ENCODE measurements around the gene PCDH12. TPM values are rescaled to one million over a fixed set of nuclear protein-coding genes. Genes with fewer than 3 reads are reported as not detected.
A peak's percentile ranks its signal among the peaks of the same experiment; 100 is the strongest.

Gene PCDH12
- polyA plus RNA-seq, 3 donors, result 0.20 to 1.2 (median 0.90) TPM

DNA sequence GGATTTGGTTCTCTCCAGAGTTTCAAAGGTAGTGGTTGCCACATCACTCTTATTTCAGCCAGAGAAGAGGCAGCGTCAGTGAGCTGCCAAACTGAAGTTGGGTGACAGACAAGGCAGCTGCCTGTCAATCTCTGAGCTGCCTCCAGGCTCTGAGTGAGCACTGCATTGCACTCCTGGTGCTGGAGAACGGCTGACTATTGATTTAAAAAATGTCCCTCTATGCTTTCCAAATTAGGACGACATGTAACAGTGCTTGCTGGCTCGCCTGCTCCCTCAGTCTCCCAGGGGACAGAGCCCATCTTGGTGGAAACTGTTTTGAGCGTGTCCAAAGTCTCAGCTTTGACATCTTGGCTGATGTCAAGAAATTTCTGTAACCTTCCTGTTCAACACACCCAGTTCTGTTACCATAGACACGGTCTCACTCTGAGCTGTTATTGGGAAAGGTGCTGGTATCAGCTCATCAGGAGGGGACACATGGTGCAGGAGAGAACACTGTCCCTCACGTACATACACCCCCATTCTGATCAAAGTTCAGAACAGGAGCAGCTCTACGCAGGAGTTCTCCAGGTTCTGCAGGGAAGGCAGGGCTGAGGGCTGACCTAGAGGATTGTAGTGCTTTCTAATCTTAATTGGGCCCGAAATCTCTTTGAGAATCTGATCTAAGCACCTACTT lies 15.7 kb downstream of the PCDH12 start:
- Mint-ChIP-seq H3K36me3 (peaks cover 26 to 39% of the 10 kb centered on the region in 2 donors), H3K4me1 (peaks cover 34% of the 10 kb centered on the region), H3K4me3 (no peak overlapping the region), H3K27ac (peak overlapping the region in 1 of 7 donors; percentile 18), H3K9me3 (no peaks in the 10 kb centered on the region), H3K27me3 (ENCODE audit: low read depth in 3 of 3) (peaks cover 0 to 2% (median 0%) of the 10 kb centered on the region in 3 donors)
- Histone ChIP-seq H3K4me3 (replicated peaks in 1 of 3; ENCODE audit: low read depth in 2 of 3, low read length in 3 of 3) (no peak overlapping the region), H3K27me3 (ENCODE audit: control insufficient read depth in 2 of 2, insufficient read depth in 2 of 2, low read length in 2 of 2) (no peaks in the 10 kb centered on the region), H3K9ac (ENCODE audit: insufficient read depth, low read length, poor library complexity, severe bottlenecking) (no peak overlapping the region), H3K79me2 (ENCODE audit: insufficient read depth, low read length) (no peaks in the 10 kb centered on the region), H3K4me1 (ENCODE audit: control insufficient read depth in 1 of 2, insufficient read depth in 2 of 2, low read length in 2 of 2) (peaks cover 28 to 35% of the 10 kb centered on the region in 2 donors), H3K4me2 (replicated peaks; ENCODE audit: extremely low read depth, low read length, poor library complexity, severe bottlenecking) (no peak overlapping the region), H3K9me3 (replicated peaks in 1 of 2; ENCODE audit: control insufficient read depth in 1 of 2, insufficient read depth in 1 of 2, low read length in 2 of 2) (no peaks in the 10 kb centered on the region), H2AFZ (ENCODE audit: insufficient read depth, low read depth, low read length, poor library complexity, severe bottlenecking) (no peak overlapping the region), H3K27ac (ENCODE audit: low read depth in 1 of 2, low read length in 2 of 2) (no peak overlapping the region), H3K36me3 (replicated peaks in 1 of 2; ENCODE audit: control insufficient read depth in 1 of 2, insufficient read depth in 2 of 2, low read length in 2 of 2) (peaks cover 22 to 30% of the 10 kb centered on the region in 2 donors), H4K20me1 (ENCODE audit: insufficient read depth, low read length) (no peaks in the 10 kb centered on the region)
- intact Hi-C loops (cut with micrococcal nuclease), result no loop called here
- WGBS (ENCODE audit: insufficient coverage), result 89% methylated on average over 4 of the region's 9 CpGs
- DNase-seq, result no peak
- TF ChIP-seq, protein P1, sequence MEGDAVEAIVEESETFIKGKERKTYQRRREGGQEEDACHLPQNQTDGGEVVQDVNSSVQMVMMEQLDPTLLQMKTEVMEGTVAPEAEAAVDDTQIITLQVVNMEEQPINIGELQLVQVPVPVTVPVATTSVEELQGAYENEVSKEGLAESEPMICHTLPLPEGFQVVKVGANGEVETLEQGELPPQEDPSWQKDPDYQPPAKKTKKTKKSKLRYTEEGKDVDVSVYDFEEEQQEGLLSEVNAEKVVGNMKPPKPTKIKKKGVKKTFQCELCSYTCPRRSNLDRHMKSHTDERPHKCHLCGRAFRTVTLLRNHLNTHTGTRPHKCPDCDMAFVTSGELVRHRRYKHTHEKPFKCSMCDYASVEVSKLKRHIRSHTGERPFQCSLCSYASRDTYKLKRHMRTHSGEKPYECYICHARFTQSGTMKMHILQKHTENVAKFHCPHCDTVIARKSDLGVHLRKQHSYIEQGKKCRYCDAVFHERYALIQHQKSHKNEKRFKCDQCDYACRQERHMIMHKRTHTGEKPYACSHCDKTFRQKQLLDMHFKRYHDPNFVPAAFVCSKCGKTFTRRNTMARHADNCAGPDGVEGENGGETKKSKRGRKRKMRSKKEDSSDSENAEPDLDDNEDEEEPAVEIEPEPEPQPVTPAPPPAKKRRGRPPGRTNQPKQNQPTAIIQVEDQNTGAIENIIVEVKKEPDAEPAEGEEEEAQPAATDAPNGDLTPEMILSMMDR (IDR thresholded peaks at IDR 0.05), result no peak

GRCh38 chr5:141941779-141942178 lies 16.2 kb downstream of the PCDH12 start:
- peaks cover 32% of the 10 kb centered on the region for H3K4me1 Mint-ChIP-seq
- Histone ChIP-seq H3K4me3 (replicated peaks in 1 of 3; ENCODE audit: low read depth in 2 of 3, low read length in 3 of 3) (no peak overlapping the region), H3K9ac (ENCODE audit: insufficient read depth, low read length, poor library complexity, severe bottlenecking) (no peak overlapping the region), H3K27me3 (ENCODE audit: control insufficient read depth in 2 of 2, insufficient read depth in 2 of 2, low read length in 2 of 2) (no peaks in the 10 kb centered on the region), H3K4me2 (replicated peaks; ENCODE audit: extremely low read depth, low read length, poor library complexity, severe bottlenecking) (no peak overlapping the region), H3K9me3 (replicated peaks in 1 of 2; ENCODE audit: control insufficient read depth in 1 of 2, insufficient read depth in 1 of 2, low read length in 2 of 2) (no peaks in the 10 kb centered on the region), H3K27ac (ENCODE audit: low read depth in 1 of 2, low read length in 2 of 2) (no peak overlapping the region), H3K36me3 (replicated peaks in 1 of 2; ENCODE audit: control insufficient read depth in 1 of 2, insufficient read depth in 2 of 2, low read length in 2 of 2) (peaks cover 28 to 35% of the 10 kb centered on the region in 2 donors), H2AFZ (ENCODE audit: insufficient read depth, low read depth, low read length, poor library complexity, severe bottlenecking) (no peak overlapping the region), H3K79me2 (ENCODE audit: insufficient read depth, low read length) (no peaks in the 10 kb centered on the region), H4K20me1 (ENCODE audit: insufficient read depth, low read length) (no peaks in the 10 kb centered on the region), H3K4me1 (ENCODE audit: control insufficient read depth in 1 of 2, insufficient read depth in 2 of 2, low read length in 2 of 2) (peaks cover 28 to 35% of the 10 kb centered on the region in 2 donors)
- DNase-seq, result no peak
- H3K27me3 Mint-ChIP-seq (ENCODE audit: low read depth in 3 of 3), result peaks cover 0 to 2% (median 0%) of the 10 kb centered on the region in 3 donors
- TF ChIP-seq, protein P1 (IDR thresholded peaks at IDR 0.05), result no peak
- H3K36me3 Mint-ChIP-seq, result peaks cover 31 to 44% of the 10 kb centered on the region in 2 donors
- no CpG with 5 or more reads among the region's 6 CpGs for WGBS (ENCODE audit: insufficient coverage)
- intact Hi-C loops (cut with micrococcal nuclease), result no loop called here
- H3K4me3 Mint-ChIP-seq, result no peak overlapping the region
- H3K9me3 Mint-ChIP-seq, result no peaks in the 10 kb centered on the region
- H3K27ac Mint-ChIP-seq, result peak overlapping the region in 1 of 7 donors; percentile 18

Measured in CD14-positive monocyte (primary cell).